Stomach smooth muscle (tissue), 2 donors: ENCODE measurements around the gene C19orf47.

Experiments
- H3K27ac ChIP-seq: one replicate; pipeline ENCODE4 v1.7.0; 2013; ENCODE audit warnings: mild to moderate bottlenecking, low read length, inconsistent platforms
- H3K27me3 ChIP-seq, 2 donors: one replicate each; pipeline ENCODE4 v1.7.0; 2013; ENCODE audit warnings: low read length in 2 of 2; ENCODE audit not compliant: insufficient read depth in 2 of 2, control insufficient read depth in 1 of 2
- H3K36me3 ChIP-seq, 2 donors: one replicate each; pipeline ENCODE4 v1.7.0; 2013; ENCODE audit warnings: low read length in 2 of 2; ENCODE audit not compliant: control insufficient read depth in 2 of 2, insufficient read depth in 2 of 2
- H3K4me1 ChIP-seq: one replicate; pipeline ENCODE4 v1.7.0; 2013; ENCODE audit warnings: low read length; ENCODE audit not compliant: control insufficient read depth, insufficient read depth
- H3K4me3 ChIP-seq, 2 donors: one replicate each; pipeline ENCODE4 v1.7.0; 2013; ENCODE audit warnings: low read length in 2 of 2
- H3K9ac ChIP-seq, 2 donors: one replicate each; pipeline ENCODE4 v1.7.0; 2013; ENCODE audit warnings: low read length in 2 of 2, mild to moderate bottlenecking in 1 of 2
- H3K9me3 ChIP-seq, 2 donors: one replicate each; pipeline ENCODE4 v1.7.0; 2013; ENCODE audit warnings: low read length in 2 of 2; ENCODE audit not compliant: control insufficient read depth in 2 of 2
- donor health status: healthy.
- donor health status: Pancreatic carcinoma.

The C19orf47 gene

GRCh38 chr19:40389404-40390083, 41.3 kb upstream of the C19orf47 start:
- H3K27ac ChIP-seq, result no peak overlapping the region
- H3K36me3 ChIP-seq, result no peaks in the 10 kb centered on the region
- no peaks in the 10 kb centered on the region for H3K9me3 ChIP-seq
- no peak overlapping the region for H3K9ac ChIP-seq
- no peaks in the 10 kb centered on the region for H3K27me3 ChIP-seq
- no peak overlapping the region for H3K4me3 ChIP-seq
- no peaks in the 10 kb centered on the region for H3K4me1 ChIP-seq

GRCh38 chr19:40388481-40388880, 40.3 kb upstream of the C19orf47 start:
- Histone ChIP-seq H3K36me3 (no peaks in the 10 kb centered on the region), H3K4me1 (no peaks in the 10 kb centered on the region), H3K4me3 (no peak overlapping the region), H3K27ac (no peak overlapping the region), H3K9ac (no peak overlapping the region), H3K9me3 (no peaks in the 10 kb centered on the region), H3K27me3 (no peaks in the 10 kb centered on the region)

- Histone ChIP-seq H3K9ac (no peak overlapping the region), H3K27me3 (no peaks in the 10 kb centered on the region), H3K4me1 (no peaks in the 10 kb centered on the region), H3K27ac (no peak overlapping the region), H3K4me3 (no peak overlapping the region), H3K36me3 (no peaks in the 10 kb centered on the region), H3K9me3 (no peaks in the 10 kb centered on the region)
Measured at GRCh38 chr19:40387155-40387554, 39.0 kb upstream of the C19orf47 start.

DNA sequence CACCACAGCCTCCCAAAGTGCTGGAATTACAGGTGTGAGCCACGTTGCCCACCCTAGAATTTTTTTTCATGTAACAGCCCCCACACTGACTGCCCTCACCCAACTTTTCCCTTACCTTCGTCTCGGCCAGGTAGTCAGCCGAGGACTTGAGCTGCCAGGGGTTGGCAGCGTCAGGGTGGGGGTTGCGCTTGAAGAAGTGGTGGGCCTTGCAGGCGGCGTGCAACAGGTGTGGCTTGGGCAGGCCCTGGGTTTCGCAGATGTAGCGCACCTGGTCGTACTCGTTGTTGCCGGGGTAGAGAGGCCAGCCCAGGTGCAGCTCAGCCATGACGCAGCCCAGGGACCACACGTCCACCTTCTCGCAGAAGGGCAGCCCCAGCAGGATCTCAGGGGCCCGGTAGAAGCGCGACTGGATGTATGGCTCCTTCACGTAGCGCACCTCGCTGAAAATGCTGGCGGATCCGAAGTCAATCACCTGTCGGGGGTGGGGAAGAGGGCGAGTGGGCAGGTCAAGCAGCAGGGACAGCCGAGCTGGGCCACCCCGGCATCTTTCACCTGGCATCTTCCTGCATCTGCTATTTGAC, 35.6 kb upstream of the C19orf47 start:
- Histone ChIP-seq H3K9ac (no peak overlapping the region), H3K4me3 (no peak overlapping the region), H3K9me3 (no peaks in the 10 kb centered on the region), H3K36me3 (peaks cover under 1 to 11% of the 10 kb centered on the region in 2 donors), H3K27me3 (no peaks in the 10 kb centered on the region), H3K27ac (no peak overlapping the region), H3K4me1 (no peaks in the 10 kb centered on the region)

DNA sequence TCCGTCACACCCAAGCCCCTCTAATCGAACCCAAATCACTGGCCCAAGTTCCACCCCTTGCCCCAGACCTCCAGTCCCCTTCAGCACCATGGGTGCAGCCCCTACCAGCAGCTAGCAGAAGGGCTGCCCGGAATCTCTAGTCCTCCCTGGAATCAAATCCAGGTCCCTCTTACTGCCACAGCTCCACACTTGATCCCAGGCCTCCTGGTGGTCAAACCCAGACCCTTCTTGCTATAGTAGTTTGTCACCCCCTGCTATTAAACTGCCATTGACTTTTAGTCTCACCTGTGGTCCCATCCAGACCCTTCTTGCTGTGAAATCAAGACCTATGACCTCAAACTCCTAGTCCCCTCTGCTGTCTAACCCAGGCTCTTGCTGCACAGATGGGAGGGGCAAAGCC, 33.1 kb upstream of the C19orf47 start:
- Histone ChIP-seq H3K36me3 (peaks cover 11 to 23% of the 10 kb centered on the region in 2 donors), H3K9ac (no peak overlapping the region), H3K4me3 (no peak overlapping the region), H3K9me3 (no peaks in the 10 kb centered on the region), H3K27me3 (no peaks in the 10 kb centered on the region), H3K27ac (no peak overlapping the region), H3K4me1 (no peaks in the 10 kb centered on the region)

DNA sequence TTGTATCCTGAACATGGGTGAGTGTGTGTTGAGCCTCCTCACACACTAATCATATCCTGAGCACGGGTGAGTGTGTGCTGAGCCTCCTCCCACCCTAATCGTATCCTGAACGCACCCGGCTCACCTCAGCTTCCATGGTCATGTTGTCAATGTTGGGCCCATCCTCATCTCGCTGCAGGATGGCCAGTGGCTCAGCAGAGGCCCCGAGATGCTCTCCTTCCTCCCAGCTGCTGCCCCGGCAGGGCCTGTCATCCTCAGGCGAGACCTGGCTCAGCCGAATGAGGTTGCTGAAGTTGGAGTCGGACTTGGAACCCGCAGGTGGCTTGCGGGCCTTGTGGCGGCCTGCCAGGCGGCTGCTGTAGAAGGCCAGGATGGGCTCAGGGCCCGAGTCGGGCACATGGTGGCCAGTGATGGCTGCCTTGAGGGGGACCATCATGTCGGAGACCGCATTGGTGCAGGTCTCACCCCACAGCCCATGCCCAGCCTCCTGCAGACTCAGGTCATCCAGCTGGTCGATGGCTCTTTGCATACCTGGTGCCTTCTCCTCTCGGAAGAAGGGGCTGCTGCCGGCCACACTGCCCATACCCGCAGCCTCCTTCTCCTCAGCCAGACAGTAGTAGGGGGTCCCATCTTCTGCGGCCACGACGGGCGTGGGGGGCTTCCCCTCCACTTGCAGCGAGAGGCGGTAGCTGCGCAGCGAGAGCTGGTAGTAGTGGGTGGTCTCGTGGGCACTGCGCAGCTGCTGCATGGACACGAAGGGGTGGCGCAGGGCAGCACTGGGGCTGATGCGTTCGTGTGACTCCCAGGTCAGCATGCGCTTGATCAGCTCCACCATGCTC, 32.2 kb upstream of the C19orf47 start:
- H3K36me3 ChIP-seq, result peaks cover 12 to 25% of the 10 kb centered on the region in 2 donors
- H3K4me1 ChIP-seq, result no peaks in the 10 kb centered on the region
- H3K27ac ChIP-seq, result no peak overlapping the region
- H3K9ac ChIP-seq, result no peak overlapping the region
- H3K27me3 ChIP-seq, result no peaks in the 10 kb centered on the region
- no peak overlapping the region for H3K4me3 ChIP-seq
- H3K9me3 ChIP-seq, result no peaks in the 10 kb centered on the region

DNA sequence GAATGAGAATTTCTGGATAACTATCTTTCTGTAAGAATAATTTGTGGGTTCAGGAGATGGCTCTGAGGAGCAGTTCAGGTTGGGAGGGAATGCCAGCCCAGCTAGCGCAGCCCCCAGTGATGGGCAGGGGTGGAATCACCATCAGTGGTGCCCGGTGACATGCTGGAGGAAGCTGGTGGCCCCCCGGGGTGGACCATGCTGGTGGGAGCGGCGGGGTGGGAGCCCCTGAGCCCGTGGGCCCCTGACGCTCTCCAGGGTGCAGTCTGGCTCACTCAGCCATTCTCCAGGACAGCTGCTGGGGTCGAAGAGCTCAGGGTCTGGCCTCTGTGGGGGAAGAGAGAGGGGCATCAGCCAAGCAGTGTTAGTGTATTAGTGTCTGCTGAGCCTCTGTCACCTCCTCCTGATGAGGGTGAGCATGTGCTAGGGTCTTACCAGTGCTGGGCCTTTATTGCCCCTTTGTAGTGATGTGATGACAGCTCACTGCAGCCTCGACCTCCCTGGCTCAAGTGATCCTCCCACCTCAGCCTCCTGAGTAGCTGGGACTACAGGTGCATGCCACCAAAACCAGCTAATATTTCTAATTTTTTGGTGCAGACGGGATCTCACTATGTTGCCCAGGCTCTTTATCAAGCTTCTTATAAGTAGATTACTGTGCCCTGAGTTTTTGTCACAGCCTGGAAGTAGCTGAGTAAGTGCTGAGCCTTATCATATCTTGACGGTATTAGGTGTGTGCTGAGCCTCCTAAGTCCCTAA, 31.4 kb upstream of the C19orf47 start:
- Histone ChIP-seq H3K9ac (no peak overlapping the region), H3K4me3 (no peak overlapping the region), H3K36me3 (peaks cover 13 to 28% of the 10 kb centered on the region in 2 donors), H3K27me3 (no peaks in the 10 kb centered on the region), H3K9me3 (no peaks in the 10 kb centered on the region), H3K4me1 (no peaks in the 10 kb centered on the region), H3K27ac (no peak overlapping the region)

- H3K9me3 ChIP-seq, result no peaks in the 10 kb centered on the region
- peaks cover 21 to 35% of the 10 kb centered on the region in 2 donors for H3K36me3 ChIP-seq
- no peak overlapping the region for H3K9ac ChIP-seq
- no peaks in the 10 kb centered on the region for H3K4me1 ChIP-seq
- H3K27ac ChIP-seq, result no peak overlapping the region
- no peaks in the 10 kb centered on the region for H3K27me3 ChIP-seq
- no peak overlapping the region for H3K4me3 ChIP-seq
Measured at GRCh38 chr19:40378509-40378908, 30.3 kb upstream of the C19orf47 start.

GRCh38 chr19:40377876-40378385, 29.7 kb upstream of the C19orf47 start:
- Histone ChIP-seq H3K27me3 (no peaks in the 10 kb centered on the region), H3K27ac (no peak overlapping the region), H3K9me3 (no peaks in the 10 kb centered on the region), H3K9ac (no peak overlapping the region), H3K4me1 (no peaks in the 10 kb centered on the region), H3K36me3 (peaks cover 23 to 37% of the 10 kb centered on the region in 2 donors), H3K4me3 (no peak overlapping the region)

- Histone ChIP-seq H3K4me1 (no peaks in the 10 kb centered on the region), H3K27ac (no peak overlapping the region), H3K27me3 (no peaks in the 10 kb centered on the region), H3K4me3 (no peak overlapping the region), H3K9me3 (no peaks in the 10 kb centered on the region), H3K9ac (no peak overlapping the region), H3K36me3 (peaks cover 27 to 51% of the 10 kb centered on the region in 2 donors)
Measured at GRCh38 chr19:40376286-40376862, 28.2 kb upstream of the C19orf47 start.
